GM23248 (cell line): ENCODE measurements around the gene ATP10D. TPM values are rescaled to one million over a fixed set of nuclear protein-coding genes. Genes with fewer than 3 reads are reported as not detected.

ENCODE experiments used
- DNase-seq: peaks from one replicate; pipeline ENCODE4 v3.0.0-alpha.2; 2015
- H2AFZ ChIP-seq: fragments of 200-600 bp; sonication (generic); 2 replicates; pipeline ENCODE4 v1.6.1; 2016; ENCODE audit warnings: antibody characterized with exemption
- H3F3A ChIP-seq: fragments of 200-600 bp; sonication (generic); 2 replicates; pipeline ENCODE4 v1.6.1; 2016; ENCODE audit warnings: mild to moderate bottlenecking, antibody characterized with exemption, mixed run types; ENCODE audit not compliant: insufficient read depth
- H3K27ac ChIP-seq: fragments of 200-600 bp; sonication (generic); 2 replicates; pipeline ENCODE4 v1.5.1; 2016; ENCODE audit warnings: mild to moderate bottlenecking
- H3K27me3 ChIP-seq: fragments of 200-600 bp; sonication (generic); replicated peaks from 2 replicates; pipeline ENCODE4 v1.6.1; 2016; ENCODE audit warnings: mild to moderate bottlenecking; ENCODE audit not compliant: insufficient read depth
- H3K36me3 ChIP-seq: fragments of 200-600 bp; sonication (generic); 2 replicates; pipeline ENCODE4 v1.6.1; 2016; ENCODE audit warnings: low read depth, mild to moderate bottlenecking
- H3K4me1 ChIP-seq: fragments of 200-600 bp; sonication (generic); 2 replicates; pipeline ENCODE4 v1.6.1; 2016; ENCODE audit warnings: mild to moderate bottlenecking; ENCODE audit not compliant: insufficient read depth
- H3K4me2 ChIP-seq: fragments of 200-600 bp; sonication (generic); one replicate; pipeline ENCODE4 v1.6.1; 2016; ENCODE audit warnings: mild to moderate bottlenecking; ENCODE audit not compliant: unreplicated experiment
- H3K4me3 ChIP-seq: fragments of 200-600 bp; sonication (generic); 2 replicates; pipeline ENCODE4 v1.5.1; 2016; ENCODE audit warnings: mild to moderate bottlenecking
- H3K79me2 ChIP-seq: fragments of 200-600 bp; sonication (generic); 2 replicates; pipeline ENCODE4 v1.6.1; 2016; ENCODE audit warnings: mild to moderate bottlenecking; ENCODE audit not compliant: insufficient read depth
- H3K9ac ChIP-seq: fragments of 200-600 bp; sonication (generic); 2 replicates; pipeline ENCODE4 v1.6.1; 2016; ENCODE audit warnings: mild to moderate bottlenecking
- H3K9me2 ChIP-seq: fragments of 200-600 bp; sonication (generic); 2 replicates; pipeline ENCODE4 v1.6.1; 2016; ENCODE audit warnings: mixed run types, mild to moderate bottlenecking, moderate library complexity; ENCODE audit not compliant: insufficient read depth
- H3K9me3 ChIP-seq: fragments of 200-600 bp; sonication (generic); one replicate; pipeline ENCODE4 v1.6.1; 2017; ENCODE audit warnings: low read depth
- H4K20me1 ChIP-seq: fragments of 200-600 bp; sonication (generic); 2 replicates; pipeline ENCODE4 v1.6.0; 2016; ENCODE audit not compliant: insufficient read depth
- EZH2 ChIP-seq: fragments of 200-600 bp; sonication (generic); IDR thresholded peaks from 2 replicates; pipeline ENCODE4 v1.6.1; 2018; ENCODE audit warnings: antibody characterized with exemption, mild to moderate bottlenecking; ENCODE audit not compliant: insufficient read depth, poor library complexity, severe bottlenecking
- EZH2phosphoT487 ChIP-seq: fragments of 200-600 bp; sonication (generic); IDR thresholded peaks from 2 replicates; pipeline ENCODE4 v1.6.1; 2018; ENCODE audit warnings: antibody characterized with exemption, moderate library complexity, mild to moderate bottlenecking, low read depth; ENCODE audit not compliant: insufficient read depth
- WGBS, 2 experiments: methylation state at CpG; one replicate each; pipeline ENCODE4 v1.1.6; 2015 to 2017; ENCODE audit warnings: low lambda C conversion rate in 2 of 2, low coverage in 1 of 2; ENCODE audit errors: missing lambda C conversion rate in 2 of 2; 5-methylcytosine and 5-hydroxymethylcytosine counted together
- in situ Hi-C: fragments of 300-500 bp; cut with MboI; formaldehyde crosslinking; loops from 2 replicates; pipeline ENCODE4 v1.15.0; 2020
- polyA plus RNA-seq: library from polyadenylated mRNA; unstranded; fragments of >200 nt; fragmentation: Nextera tagmentation; extraction: Ambion mirVana; gene quantifications from 2 replicates; pipeline ENCODE4 v1.2.1, GENCODE V29; 2016
- total RNA-seq: library from RNA; depleted of rRNA; stranded (reverse); fragments of >200 nt; shearing (Covaris generic); gene quantifications from 2 replicates; pipeline ENCODE4 v1.2.3, GENCODE V29; 2014

Gene ATP10D
- total and polyA plus RNA-seq, 2 experiments from 2014 or later: 34.9 to 45.4 TPM

DNA sequence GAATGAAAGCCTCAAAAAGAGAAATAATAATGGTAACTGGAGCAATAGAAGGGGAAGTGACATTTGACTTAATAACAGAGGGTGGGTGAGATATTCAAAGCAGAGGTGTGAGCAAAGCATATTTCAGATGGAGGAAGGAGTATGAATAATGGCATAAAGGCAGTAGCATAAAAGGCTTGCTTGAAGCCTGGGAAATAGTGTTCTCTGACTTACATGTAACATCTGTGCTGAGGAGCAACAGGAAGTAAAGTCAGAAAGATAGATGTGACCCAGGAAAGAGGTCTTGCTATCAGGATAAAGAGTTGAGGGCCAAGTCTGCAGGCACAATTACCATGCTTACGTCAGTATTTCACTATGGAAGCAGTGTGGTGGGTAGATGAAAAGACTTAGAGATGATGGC lies 28.4 kb downstream of the ATP10D start:
- H3K4me3 ChIP-seq: no peak overlapping the region
- no peaks in the 10 kb centered on the region for H3K27me3 ChIP-seq
- H3K27ac ChIP-seq: no peak overlapping the region
- no peak overlapping the region for H3K9ac ChIP-seq
- H3K4me1 ChIP-seq: peaks cover 24% of the 10 kb centered on the region
- DNase-seq: no peak
- H3K9me2 ChIP-seq: no peaks in the 10 kb centered on the region
- WGBS, 2 experiments: 97 to 100% methylated on average over 1 of the region's 1 CpG
- peaks cover 14% of the 10 kb centered on the region; the same call in 1 of the 2 replicates for H3F3A ChIP-seq
- no peak overlapping the region for H2AFZ ChIP-seq
- TF ChIP-seq EZH2phosphoT487 (no peak), EZH2 (no peak)
- peaks cover 28% of the 10 kb centered on the region for H3K36me3 ChIP-seq
- no peaks in the 10 kb centered on the region for H3K9me3 ChIP-seq
- peaks cover 32% of the 10 kb centered on the region for H3K79me2 ChIP-seq
- no peaks in the 10 kb centered on the region for H4K20me1 ChIP-seq
- in situ Hi-C loops: no loop called here
- H3K4me2 ChIP-seq: no peak overlapping the region

DNA sequence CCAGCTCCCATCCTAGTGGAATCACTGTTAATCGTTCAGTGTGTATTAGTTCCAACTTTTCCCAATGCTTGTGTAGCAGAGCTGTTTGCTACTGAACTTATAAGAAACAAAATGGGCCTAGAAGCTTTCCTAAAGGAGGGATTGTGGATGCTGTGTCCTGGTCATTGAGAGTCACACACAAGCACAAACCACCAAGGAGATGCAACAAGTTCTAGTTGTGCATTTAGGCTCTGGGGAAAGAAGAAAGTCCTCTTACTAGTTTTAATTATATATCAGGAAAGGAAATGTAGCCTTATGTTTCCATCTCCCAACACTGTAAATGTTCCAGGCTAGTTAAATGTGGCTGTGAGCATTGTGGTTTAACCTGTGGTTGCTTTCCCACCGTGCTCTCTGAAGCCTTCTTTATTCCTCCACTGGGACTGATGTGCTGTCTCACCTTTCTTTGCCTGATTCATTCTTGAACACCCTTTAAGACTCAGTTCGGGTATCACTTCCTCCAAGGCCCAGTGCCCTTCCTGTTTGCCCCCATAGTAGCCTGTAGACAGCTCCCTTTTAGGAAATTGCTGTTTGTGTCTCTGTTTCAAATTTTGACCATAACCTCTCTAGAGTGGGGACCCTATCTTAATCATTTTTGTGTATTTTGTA lies 34.3 kb downstream of the ATP10D start:
- no peak overlapping the region for H3K4me3 ChIP-seq
- peaks cover 5% of the 10 kb centered on the region; the same call in 1 of the 2 replicates for H3K79me2 ChIP-seq
- in situ Hi-C loops: no loop called here
- no peak for DNase-seq
- H4K20me1 ChIP-seq: no peaks in the 10 kb centered on the region
- H3K4me2 ChIP-seq: no peak overlapping the region
- 82 to 85% methylated on average over 3 of the region's 3 CpGs for WGBS, 2 experiments
- TF ChIP-seq EZH2 (no peak), EZH2phosphoT487 (no peak)
- H3K36me3 ChIP-seq: peaks cover 34% of the 10 kb centered on the region
- no peaks in the 10 kb centered on the region for H3K27me3 ChIP-seq
- H3K4me1 ChIP-seq: peaks cover 21% of the 10 kb centered on the region; the same call in 1 of the 2 replicates
- no peak overlapping the region for H3K9ac ChIP-seq
- H3K9me2 ChIP-seq: no peaks in the 10 kb centered on the region
- H2AFZ ChIP-seq: no peak overlapping the region
- H3K9me3 ChIP-seq: no peaks in the 10 kb centered on the region
- peaks cover 10% of the 10 kb centered on the region; the same call in 1 of the 2 replicates for H3F3A ChIP-seq
- H3K27ac ChIP-seq: no peak overlapping the region

DNA sequence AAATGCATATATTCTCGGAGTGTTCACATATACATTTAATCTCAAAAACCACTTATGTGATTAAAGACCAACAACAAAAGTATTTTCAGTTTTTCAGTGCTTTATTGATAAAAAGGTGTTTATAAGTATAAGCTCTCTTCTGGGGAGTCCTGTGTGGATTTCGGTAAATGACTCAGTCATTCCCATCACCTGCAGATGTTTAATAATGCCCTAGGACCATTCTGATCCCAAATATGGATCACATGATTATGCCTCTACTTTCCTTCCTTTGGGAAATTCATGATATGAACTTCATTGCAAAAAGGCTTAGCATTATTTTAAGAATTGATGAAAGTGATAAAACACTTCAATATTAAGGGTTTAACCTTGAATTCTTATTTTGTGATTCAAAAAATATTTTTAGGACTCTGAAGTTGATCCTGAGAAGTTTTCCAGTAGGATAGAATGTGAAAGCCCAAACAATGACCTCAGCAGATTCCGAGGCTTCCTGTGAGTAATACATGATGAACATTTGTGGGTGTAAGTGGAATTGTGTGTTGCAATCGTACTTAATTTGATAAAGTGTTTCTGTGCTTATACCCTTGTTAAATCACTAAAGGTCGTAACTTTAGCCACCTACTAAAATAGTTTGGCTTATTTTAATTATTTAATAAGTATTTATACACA lies 40.2 kb downstream of the ATP10D start:
- H3K27me3 ChIP-seq: no peaks in the 10 kb centered on the region
- H3K9me2 ChIP-seq: no peaks in the 10 kb centered on the region
- in situ Hi-C loops: no loop called here
- H3K4me1 ChIP-seq: peaks cover 59% of the 10 kb centered on the region
- TF ChIP-seq EZH2 (no peak), EZH2phosphoT487 (0 out of 2 replicates have a peak, but pooled peaks have one; percentile 37)
- H3F3A ChIP-seq: peaks cover 63% of the 10 kb centered on the region
- DNase-seq: peak; percentile 94
- WGBS, 2 experiments: 28 to 31% methylated on average over 5 of the region's 5 CpGs
- peaks cover 3% of the 10 kb centered on the region for H3K9me3 ChIP-seq
- H3K36me3 ChIP-seq: peaks cover 35% of the 10 kb centered on the region
- peak overlapping the region; percentile 55 for H3K9ac ChIP-seq
- 0 out of 2 replicates have a peak overlapping the region, but pooled peaks have one; percentile 13 for H3K4me3 ChIP-seq
- no peak overlapping the region for H2AFZ ChIP-seq
- peak overlapping the region; percentile 75 for H3K4me2 ChIP-seq
- H3K79me2 ChIP-seq: peaks cover 16% of the 10 kb centered on the region
- peak overlapping the region; percentile 91 for H3K27ac ChIP-seq
- H4K20me1 ChIP-seq: no peaks in the 10 kb centered on the region

DNA sequence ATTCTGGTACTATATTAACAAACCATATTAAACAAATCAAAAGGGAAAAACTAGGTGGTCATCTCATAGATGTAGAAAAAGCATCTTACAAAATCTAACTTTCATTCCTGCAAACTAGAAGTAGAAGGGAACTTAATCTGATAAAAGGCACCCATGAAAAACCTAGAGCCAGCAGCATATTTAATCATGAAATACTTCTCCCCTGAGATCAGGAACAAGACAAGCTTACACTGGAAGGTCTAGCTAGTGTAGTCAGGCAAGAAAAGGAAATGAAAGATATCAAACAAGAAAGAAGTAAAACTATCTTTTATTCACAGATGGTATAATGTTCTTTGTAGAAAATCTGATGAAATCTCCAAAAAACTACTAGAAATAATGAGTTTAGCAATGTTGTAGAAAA lies 41.2 kb downstream of the ATP10D start:
- no peaks in the 10 kb centered on the region for H3K27me3 ChIP-seq
- peaks cover 69% of the 10 kb centered on the region for H3K4me1 ChIP-seq
- H3K9me2 ChIP-seq: no peaks in the 10 kb centered on the region
- H3K4me2 ChIP-seq: peak overlapping the region; percentile 75
- no peak overlapping the region for H2AFZ ChIP-seq
- H3K4me3 ChIP-seq: no peak overlapping the region
- H4K20me1 ChIP-seq: no peaks in the 10 kb centered on the region
- H3K27ac ChIP-seq: peak overlapping the region; percentile 91
- no peak for TF ChIP-seq EZH2phosphoT487
- no peak for TF ChIP-seq EZH2
- peak; percentile 63 for DNase-seq
- peaks cover 3% of the 10 kb centered on the region for H3K9me3 ChIP-seq
- peaks cover 20% of the 10 kb centered on the region for H3K79me2 ChIP-seq
- H3K36me3 ChIP-seq: peaks cover 37% of the 10 kb centered on the region
- in situ Hi-C loops: no loop called here
- H3K9ac ChIP-seq: peak overlapping the region; percentile 55
- H3F3A ChIP-seq: peaks cover 73% of the 10 kb centered on the region
